SU-DHL-6 (cell line): Measurements from ENCODE around the gene CHL1.

Experiments
- H2AFZ ChIP-seq: fragments of 200-600 bp; sonication (generic); 2 replicates; pipeline ENCODE4 v1.6.1; 2014; ENCODE audit warnings: low read depth, mild to moderate bottlenecking, moderate library complexity, mixed read lengths, antibody characterized with exemption, low read length; ENCODE audit not compliant: severe bottlenecking
- H3F3A ChIP-seq: fragments of 200-600 bp; shearing (Covaris generic); 2 replicates; pipeline ENCODE4 v1.6.0; 2016; ENCODE audit warnings: antibody characterized with exemption, mild to moderate bottlenecking; ENCODE audit not compliant: insufficient read depth
- H3K27ac ChIP-seq: fragments of 200-600 bp; sonication (generic); 2 replicates; pipeline ENCODE4 v1.5.1; 2016; ENCODE audit warnings: low read depth, mild to moderate bottlenecking, low read length, moderate library complexity, mixed read lengths
- H3K27me3 ChIP-seq: fragments of 200-600 bp; sonication (generic), shearing (Covaris generic); 2 replicates; pipeline ENCODE4 v1.6.0; 2014; ENCODE audit warnings: mild to moderate bottlenecking, low read length
- H3K36me3 ChIP-seq: fragments of 200-600 bp; sonication (generic); 2 replicates; pipeline ENCODE4 v1.6.1; 2014; ENCODE audit warnings: mild to moderate bottlenecking, low read length, mixed read lengths
- H3K4me2 ChIP-seq: fragments of 300-600, 200-600 bp; shearing (Covaris generic), sonication (generic); 2 replicates; pipeline ENCODE4 v1.6.0; 2014; ENCODE audit warnings: low read length, low read depth, mild to moderate bottlenecking; ENCODE audit not compliant: poor library complexity, severe bottlenecking
- H3K4me3 ChIP-seq: fragments of 200-600 bp; sonication (generic); 2 replicates; pipeline ENCODE4 v1.5.1; 2014; ENCODE audit warnings: antibody characterized with exemption, low read length, mild to moderate bottlenecking, mixed read lengths; ENCODE audit not compliant: insufficient read depth, poor library complexity, severe bottlenecking
- H3K79me2 ChIP-seq: fragments of 200-600 bp; sonication (generic); 2 replicates; pipeline ENCODE4 v1.6.1; 2014; ENCODE audit warnings: mild to moderate bottlenecking, low read length, moderate library complexity; ENCODE audit not compliant: insufficient read depth
- H3K9ac ChIP-seq: fragments of 200-600 bp; sonication (generic); 2 replicates; pipeline ENCODE4 v1.7.0; 2014; ENCODE audit warnings: mild to moderate bottlenecking, low read length
- H3K9me2 ChIP-seq: fragments of 200-600 bp; sonication (generic); replicated peaks from 2 replicates; pipeline ENCODE4 v1.6.1; 2014; ENCODE audit warnings: low read length; ENCODE audit not compliant: insufficient read depth
- H3K9me3 ChIP-seq: fragments of 200-600 bp; sonication (generic); 2 replicates; pipeline ENCODE4 v1.6.1; 2014; ENCODE audit warnings: low read length, mixed read lengths; ENCODE audit not compliant: insufficient read depth
- H4K20me1 ChIP-seq: fragments of 200-600 bp; sonication (generic); 2 replicates; pipeline ENCODE4 v1.6.1; 2014; ENCODE audit warnings: low read depth, mild to moderate bottlenecking, antibody characterized with exemption, low read length, moderate library complexity, mixed read lengths
- CTCF ChIP-seq: fragments of 200-600 bp; sonication (generic); IDR thresholded peaks from one replicate; pipeline ENCODE4 v1.5.1; 2017; ENCODE audit warnings: antibody characterized with exemption, mild to moderate bottlenecking, low read length, moderate library complexity; ENCODE audit not compliant: insufficient read depth, poor library complexity, severe bottlenecking
- EZH2phosphoT487 ChIP-seq: fragments of 200-600 bp; sonication (generic), shearing (Covaris generic); conservative IDR thresholded peaks from 2 replicates; pipeline ENCODE4 v1.6.1; 2018; ENCODE audit warnings: mild to moderate bottlenecking, antibody characterized with exemption, low read length, moderate library complexity, mixed read lengths

Gene CHL1

GRCh38 chr3:299590-300301, 103.2 kb downstream of the CHL1 start:
- Histone ChIP-seq H3K27ac (no peak overlapping the region), H3F3A (0 out of 2 replicates have a peak, but pooled peaks cover 2% of the 10 kb centered on the region), H4K20me1 (no peaks in the 10 kb centered on the region), H3K4me2 (no peak overlapping the region), H3K9ac (no peak overlapping the region), H3K27me3 (no peaks in the 10 kb centered on the region), H3K9me2 (no peaks in the 10 kb centered on the region), H2AFZ (no peak overlapping the region), H3K79me2 (no peaks in the 10 kb centered on the region), H3K4me3 (no peak overlapping the region), H3K36me3 (no peaks in the 10 kb centered on the region), H3K9me3 (no peaks in the 10 kb centered on the region)
- TF ChIP-seq EZH2phosphoT487 = no peak
- no peak for TF ChIP-seq CTCF

GRCh38 chr3:307182-307581, 110.6 kb downstream of the CHL1 start:
- Histone ChIP-seq H3K79me2 (no peaks in the 10 kb centered on the region), H3K9ac (no peak overlapping the region), H3K4me2 (no peak overlapping the region), H3K9me2 (no peaks in the 10 kb centered on the region), H3K4me3 (no peak overlapping the region), H3K36me3 (no peaks in the 10 kb centered on the region), H3K27ac (no peak overlapping the region), H4K20me1 (no peaks in the 10 kb centered on the region), H3K9me3 (no peaks in the 10 kb centered on the region), H3K27me3 (no peaks in the 10 kb centered on the region), H2AFZ (no peak overlapping the region), H3F3A (no peaks in the 10 kb centered on the region)
- TF ChIP-seq CTCF (no peak), EZH2phosphoT487 (no peak)

- H3K27ac ChIP-seq = no peak overlapping the region
- no peak overlapping the region for H3K4me3 ChIP-seq
- no peaks in the 10 kb centered on the region for H3K9me3 ChIP-seq
- H4K20me1 ChIP-seq = no peaks in the 10 kb centered on the region
- H3K4me2 ChIP-seq = no peak overlapping the region
- H3K27me3 ChIP-seq = no peaks in the 10 kb centered on the region
- H3K9me2 ChIP-seq = no peaks in the 10 kb centered on the region
- no peaks in the 10 kb centered on the region for H3K36me3 ChIP-seq
- TF ChIP-seq CTCF = no peak
- TF ChIP-seq EZH2phosphoT487 = no peak
- no peaks in the 10 kb centered on the region for H3K79me2 ChIP-seq
- H3K9ac ChIP-seq = no peak overlapping the region
- no peaks in the 10 kb centered on the region for H3F3A ChIP-seq
- H2AFZ ChIP-seq = no peak overlapping the region
Observed at GRCh38 chr3:308597-309321, 112.2 kb downstream of the CHL1 start.
